Stimulated activated effector memory CD8-positive, alpha-beta T cell treated with anti-CD3 and anti-CD28 coated beads, Interleukin-12 subunit alpha, Interleukin-12 subunit beta, amount 100 ng/mL, for 72 hours (primary cell): ENCODE data around the gene NLRP5.
"Not testable (repeated sequence)": the region's sequence is repeated elsewhere in the genome, so short reads cannot be mapped to it uniquely, and the experiment has no call there.

ENCODE experiments used
- ATAC-seq: fragments of 150-1000 bp; cut with Tn5 transposase; 2 replicates; pipeline ENCODE4 v1.10.0; 2021
- DNase-seq, 2 donors: peaks; one replicate each; pipeline ENCODE4 v3.0.0; 2021 to 2022; ENCODE audit warnings: low spot score in 2 of 2
- H3K27ac Mint-ChIP-seq: one replicate; pipeline ENCODE4 v1.8.0; 2022; ENCODE audit warnings: mild to moderate bottlenecking, mixed read lengths
- H3K36me3 Mint-ChIP-seq: one replicate; pipeline ENCODE4 v1.8.0; 2022; ENCODE audit warnings: mild to moderate bottlenecking, mixed read lengths
- H3K4me1 Mint-ChIP-seq: one replicate; pipeline ENCODE4 v1.8.0; 2022; ENCODE audit warnings: mixed read lengths
- H3K4me3 Mint-ChIP-seq: one replicate; pipeline ENCODE4 v1.8.0; 2022; ENCODE audit warnings: mild to moderate bottlenecking, mixed read lengths
- H3K9me3 Mint-ChIP-seq: one replicate; pipeline ENCODE4 v1.8.0; 2022; ENCODE audit warnings: mixed read lengths

Gene NLRP5

GRCh38 chr19:56087647-56088496, 101.3 kb downstream of the NLRP5 start:
- Mint-ChIP-seq H3K9me3 (no peaks in the 10 kb centered on the region), H3K36me3 (peaks cover 28% of the 10 kb centered on the region)
- no peak for ATAC-seq

GRCh38 chr19:56088497-56089215, 102.1 kb downstream of the NLRP5 start:
- DNase-seq = no peak
- no peak overlapping the region for H3K4me3 Mint-ChIP-seq

More at GRCh38 chr19:56087647-56088496, 101.3 kb downstream of the NLRP5 start:
- no peak overlapping the region for H3K27ac Mint-ChIP-seq
- peaks cover 16% of the 10 kb centered on the region for H3K4me1 Mint-ChIP-seq
- DNase-seq = no peak
- no peak overlapping the region for H3K4me3 Mint-ChIP-seq

GRCh38 chr19:56089344-56089743, 102.8 kb downstream of the NLRP5 start:
- Mint-ChIP-seq H3K9me3 (no peaks in the 10 kb centered on the region), H3K36me3 (peaks cover 35% of the 10 kb centered on the region), H3K27ac (no peak overlapping the region), H3K4me1 (peaks cover 25% of the 10 kb centered on the region), H3K4me3 (no peak overlapping the region)
- ATAC-seq = no peak
- DNase-seq = no peak

More at GRCh38 chr19:56088497-56089215, 102.1 kb downstream of the NLRP5 start:
- peaks cover 24% of the 10 kb centered on the region for H3K4me1 Mint-ChIP-seq
- H3K9me3 Mint-ChIP-seq = no peaks in the 10 kb centered on the region
- no peak for ATAC-seq
- peaks cover 29% of the 10 kb centered on the region for H3K36me3 Mint-ChIP-seq
- H3K27ac Mint-ChIP-seq = no peak overlapping the region

- Mint-ChIP-seq H3K36me3 (peaks cover 47% of the 10 kb centered on the region), H3K27ac (no peak overlapping the region), H3K4me3 (no peak overlapping the region), H3K9me3 (no peaks in the 10 kb centered on the region), H3K4me1 (peaks cover 25% of the 10 kb centered on the region)
- DNase-seq (no peak), ATAC-seq (no peak)
These were observed 104.5 kb downstream of the NLRP5 start for GRCh38 chr19:56091066-56091490.

GRCh38 chr19:56091751-56092546, 105.4 kb downstream of the NLRP5 start:
- DNase-seq = no peak
- peaks cover 25% of the 10 kb centered on the region for H3K4me1 Mint-ChIP-seq
- no peak for ATAC-seq
- peak overlapping the region; percentile 51 for H3K27ac Mint-ChIP-seq
- H3K9me3 Mint-ChIP-seq = no peaks in the 10 kb centered on the region
- peaks cover 50% of the 10 kb centered on the region for H3K36me3 Mint-ChIP-seq
- H3K4me3 Mint-ChIP-seq = no peak overlapping the region

GRCh38 chr19:56092685-56093631, 106.4 kb downstream of the NLRP5 start:
- Mint-ChIP-seq H3K4me1 (peaks cover 25% of the 10 kb centered on the region), H3K9me3 (no peaks in the 10 kb centered on the region), H3K4me3 (no peak overlapping the region), H3K36me3 (peaks cover 56% of the 10 kb centered on the region), H3K27ac (peak overlapping the region; percentile 51)
- ATAC-seq (no peak), DNase-seq (no peak)

- ATAC-seq (no peak), DNase-seq (no peak)
- H3K4me1 Mint-ChIP-seq = peaks cover 25% of the 10 kb centered on the region
- H3K4me3 Mint-ChIP-seq = no peak overlapping the region
- H3K27ac Mint-ChIP-seq = no peak overlapping the region
- H3K9me3 Mint-ChIP-seq = no peaks in the 10 kb centered on the region
- peaks cover 53% of the 10 kb centered on the region for H3K36me3 Mint-ChIP-seq
These were observed 107.9 kb downstream of the NLRP5 start for GRCh38 chr19:56094449-56094848.

GRCh38 chr19:56096665-56097064, 110.1 kb downstream of the NLRP5 start:
- Mint-ChIP-seq H3K27ac (no peak overlapping the region), H3K4me1 (peaks cover 17% of the 10 kb centered on the region), H3K4me3 (no peak overlapping the region), H3K36me3 (peaks cover 53% of the 10 kb centered on the region), H3K9me3 (no peaks in the 10 kb centered on the region)
- ATAC-seq (no peak), DNase-seq (no peak)

- Mint-ChIP-seq H3K9me3 (no peaks in the 10 kb centered on the region), H3K36me3 (peaks cover 57% of the 10 kb centered on the region), H3K27ac (no peak overlapping the region), H3K4me1 (peaks cover 15% of the 10 kb centered on the region), H3K4me3 (no peak overlapping the region)
- no peak for ATAC-seq
- no peak for DNase-seq
These were observed 110.7 kb downstream of the NLRP5 start for GRCh38 chr19:56097306-56097705.

GRCh38 chr19:56097776-56098175, 111.2 kb downstream of the NLRP5 start:
- Mint-ChIP-seq H3K9me3 (no peaks in the 10 kb centered on the region), H3K27ac (no peak overlapping the region), H3K36me3 (peaks cover 53% of the 10 kb centered on the region), H3K4me1 (peaks cover 10% of the 10 kb centered on the region), H3K4me3 (no peak overlapping the region)
- ATAC-seq = no peak
- DNase-seq = no peak

GRCh38 chr19:56098237-56098636, 111.7 kb downstream of the NLRP5 start:
- not testable (repeated sequence) for H3K4me1 Mint-ChIP-seq, ATAC-seq, DNase-seq, H3K4me3 Mint-ChIP-seq, H3K27ac Mint-ChIP-seq, H3K9me3 Mint-ChIP-seq
- H3K36me3 Mint-ChIP-seq = peaks cover 52% of the 10 kb centered on the region

GRCh38 chr19:56098731-56099568, 112.4 kb downstream of the NLRP5 start:
- H3K4me1 Mint-ChIP-seq = no peaks in the 10 kb centered on the region
- no peak for ATAC-seq
- peaks cover 50% of the 10 kb centered on the region for H3K36me3 Mint-ChIP-seq
- no peak overlapping the region for H3K4me3 Mint-ChIP-seq
- no peak for DNase-seq
- H3K27ac Mint-ChIP-seq = no peak overlapping the region
- no peaks in the 10 kb centered on the region for H3K9me3 Mint-ChIP-seq

GRCh38 chr19:56099638-56100539, 113.3 kb downstream of the NLRP5 start:
- H3K27ac Mint-ChIP-seq = no peak overlapping the region

More at GRCh38 chr19:56099638-56100539, 113.3 kb downstream of the NLRP5 start:
- DNase-seq (no peak), ATAC-seq (no peak)
- peaks cover 40% of the 10 kb centered on the region for H3K36me3 Mint-ChIP-seq
- H3K9me3 Mint-ChIP-seq = no peaks in the 10 kb centered on the region
- H3K4me3 Mint-ChIP-seq = no peak overlapping the region
- H3K4me1 Mint-ChIP-seq = peaks cover 5% of the 10 kb centered on the region
